PC-3 (cell line): ENCODE results near the gene RMI1. TPM values are rescaled to one million over a fixed set of nuclear protein-coding genes. Genes with fewer than 3 reads are reported as not detected.

ENCODE experiments used
- ATAC-seq: fragments of 200-7000 bp; cut with Tn5 transposase; 2 replicates; pipeline ENCODE4 v1.9.1; 2020; ENCODE audit warnings: mild to moderate bottlenecking, moderate library complexity
- BruUV-seq: library from RNA; stranded (reverse); fragments of 400-500 nt; replicated peaks from 2 replicates; lab custom pipeline; 2021; lab: Mats Ljungman, UMichigan
- CTCF ChIA-PET: fragments of 300-600 bp; sonication (Branson Sonifier 250); formaldehyde crosslinking; loops from one replicate; lab custom pipeline; 2022; ENCODE audit warnings: antibody characterized with exemption; lab: Charles Lee
- POLR2A ChIA-PET: fragments of 300-600 bp; sonication (Branson Sonifier 250); formaldehyde crosslinking; loops from one replicate; lab custom pipeline; 2022; ENCODE audit warnings: antibody characterized with exemption; ENCODE audit not compliant: unreplicated experiment; lab: Charles Lee
- DNase-seq: peaks from one replicate; pipeline ENCODE4 v3.0.0-alpha.2; 2015
- H2AFZ ChIP-seq: fragments of 300-600 bp; sonication (generic); 2 replicates; pipeline ENCODE4 v1.6.0; 2016; ENCODE audit warnings: antibody characterized with exemption, low read length
- H3F3A ChIP-seq: fragments of 300-600 bp; sonication (generic); one replicate; pipeline ENCODE4 v1.6.0; 2017; ENCODE audit warnings: antibody characterized with exemption, low read length, control low read depth, mild to moderate bottlenecking; ENCODE audit not compliant: unreplicated experiment
- H3K27ac ChIP-seq: fragments of 300-600 bp; sonication (generic); 2 replicates; pipeline ENCODE4 v1.5.1; 2016; ENCODE audit warnings: mild to moderate bottlenecking, low read length
- H3K27me3 ChIP-seq: fragments of 300-600 bp; sonication (generic); 2 replicates; pipeline ENCODE4 v1.6.1; 2016; ENCODE audit warnings: low read length, mixed read lengths
- H3K36me3 ChIP-seq: fragments of 300-600 bp; sonication (generic); 2 replicates; pipeline ENCODE4 v1.6.1; 2016; ENCODE audit warnings: low read depth, mixed run types, low read length, mixed read lengths
- H3K4me1 ChIP-seq: fragments of 300-600 bp; sonication (generic); 2 replicates; pipeline ENCODE4 v1.5.1; 2016; ENCODE audit warnings: low read length; ENCODE audit not compliant: insufficient read depth
- H3K4me2 ChIP-seq: fragments of 300-600 bp; sonication (generic); 2 replicates; pipeline ENCODE4 v1.6.0; 2016; ENCODE audit warnings: low read length
- H3K4me3 ChIP-seq: fragments of 300-600 bp; sonication (generic); 2 replicates; pipeline ENCODE4 v1.5.1; 2016; ENCODE audit warnings: mild to moderate bottlenecking, low read length, mixed read lengths
- H3K79me2 ChIP-seq: fragments of 300-600 bp; sonication (generic); 2 replicates; pipeline ENCODE4 v1.6.1; 2017; ENCODE audit warnings: low read length, mixed read lengths
- H3K9ac ChIP-seq: fragments of 300-600 bp; sonication (generic); 2 replicates; pipeline ENCODE4 v1.6.0; 2016; ENCODE audit warnings: mild to moderate bottlenecking, low read length
- H3K9me2 ChIP-seq: fragments of 300-600 bp; sonication (generic); replicated peaks from 2 replicates; pipeline ENCODE4 v1.6.1; 2016; ENCODE audit warnings: mixed run types, low read length, mixed read lengths
- H3K9me3 ChIP-seq: fragments of 300-600 bp; sonication (generic); 2 replicates; pipeline ENCODE4 v1.6.1; 2016; ENCODE audit warnings: low read length, mixed read lengths
- H4K20me1 ChIP-seq: fragments of 300-600 bp; sonication (generic); 2 replicates; pipeline ENCODE4 v1.6.1; 2016; ENCODE audit warnings: low read length, mixed read lengths
- EZH2 ChIP-seq: fragments of 300-600 bp; sonication (generic); IDR thresholded peaks from one replicate; pipeline ENCODE4 v1.6.1; 2017; ENCODE audit warnings: antibody characterized with exemption, mild to moderate bottlenecking, low read length; ENCODE audit not compliant: unreplicated experiment
- EZH2phosphoT487 ChIP-seq: fragments of 300-600 bp; sonication (generic); IDR thresholded peaks from 2 replicates; pipeline ENCODE4 v1.6.1; 2018; ENCODE audit warnings: mild to moderate bottlenecking, antibody characterized with exemption, low read length, borderline replicate concordance
- intact Hi-C: fragments of 100-400 bp; cut with micrococcal nuclease; formaldehyde crosslinking; loops from 2 replicates; pipeline ENCODE4 v1.9.0; 2023
- total RNA-seq: library from RNA; depleted of rRNA; stranded (reverse); fragments of >200 nt; gene quantifications from 2 replicates; pipeline ENCODE4 v1.2.3, GENCODE V29; 2014
- TF ChIP-seq, protein P1 (sequence below): fragments of 300-600 bp; sonication (generic); conservative IDR thresholded peaks from 2 replicates; pipeline ENCODE4 v1.5.1; 2017; ENCODE audit warnings: antibody characterized with exemption, low read depth, mild to moderate bottlenecking, low read length

RMI1 gene
- total RNA-seq, 1 experiment from 2014 or later = 5.0 TPM

- CTCF ChIA-PET = no interaction called here
- BruUV-seq = TSS peak; percentile 55
- no peaks in the 10 kb centered on the region for H3K9me2 ChIP-seq
Observed at GRCh38 chr9:83964973-83965349, 15.6 kb upstream of the RMI1 start.

GRCh38 chr9:83965350-83966208, 15.0 kb upstream of the RMI1 start:
- no peak for DNase-seq
- POLR2A ChIA-PET = no interaction called here

More at GRCh38 chr9:83964973-83965349, 15.6 kb upstream of the RMI1 start:
- Histone ChIP-seq H3K4me3 (no peak overlapping the region), H2AFZ (no peak overlapping the region), H3K79me2 (no peaks in the 10 kb centered on the region), H3K4me1 (peaks cover 5% of the 10 kb centered on the region), H3K36me3 (peaks cover 21% of the 10 kb centered on the region), H3K9me3 (no peaks in the 10 kb centered on the region), H3F3A (peaks cover 28% of the 10 kb centered on the region), H3K4me2 (no peak overlapping the region), H3K27me3 (no peaks in the 10 kb centered on the region), H3K27ac (no peak overlapping the region), H3K9ac (no peak overlapping the region), H4K20me1 (peaks cover 20% of the 10 kb centered on the region; the same call in 1 of the 2 replicates)
- DNase-seq (no peak), ATAC-seq (peak; percentile 16)
- POLR2A ChIA-PET = no interaction called here
- TF ChIP-seq EZH2phosphoT487 (no peak), EZH2 (no peak)
- TF ChIP-seq, protein P1, sequence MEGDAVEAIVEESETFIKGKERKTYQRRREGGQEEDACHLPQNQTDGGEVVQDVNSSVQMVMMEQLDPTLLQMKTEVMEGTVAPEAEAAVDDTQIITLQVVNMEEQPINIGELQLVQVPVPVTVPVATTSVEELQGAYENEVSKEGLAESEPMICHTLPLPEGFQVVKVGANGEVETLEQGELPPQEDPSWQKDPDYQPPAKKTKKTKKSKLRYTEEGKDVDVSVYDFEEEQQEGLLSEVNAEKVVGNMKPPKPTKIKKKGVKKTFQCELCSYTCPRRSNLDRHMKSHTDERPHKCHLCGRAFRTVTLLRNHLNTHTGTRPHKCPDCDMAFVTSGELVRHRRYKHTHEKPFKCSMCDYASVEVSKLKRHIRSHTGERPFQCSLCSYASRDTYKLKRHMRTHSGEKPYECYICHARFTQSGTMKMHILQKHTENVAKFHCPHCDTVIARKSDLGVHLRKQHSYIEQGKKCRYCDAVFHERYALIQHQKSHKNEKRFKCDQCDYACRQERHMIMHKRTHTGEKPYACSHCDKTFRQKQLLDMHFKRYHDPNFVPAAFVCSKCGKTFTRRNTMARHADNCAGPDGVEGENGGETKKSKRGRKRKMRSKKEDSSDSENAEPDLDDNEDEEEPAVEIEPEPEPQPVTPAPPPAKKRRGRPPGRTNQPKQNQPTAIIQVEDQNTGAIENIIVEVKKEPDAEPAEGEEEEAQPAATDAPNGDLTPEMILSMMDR = no peak
- intact Hi-C loops = loop anchor here (2.0 kb wide), 1 partner anchor 16 kb away; the partner anchor contains the start of genes HNRNPK and RMI1

More at GRCh38 chr9:83965350-83966208, 15.0 kb upstream of the RMI1 start:
- TF ChIP-seq EZH2phosphoT487 (no peak), EZH2 (no peak)
- TF ChIP-seq, protein P1 = no peak
- peaks cover 28% of the 10 kb centered on the region for H3F3A ChIP-seq
- no peaks in the 10 kb centered on the region for H3K9me2 ChIP-seq
- intact Hi-C loops = loop anchor here (2.0 kb wide), 1 partner anchor 15 kb away; the partner anchor contains the start of genes HNRNPK and RMI1
- no peak overlapping the region for H3K4me3 ChIP-seq
- 0 out of 2 replicates have a peak, but pooled peaks have one; percentile 3 for ATAC-seq
- H2AFZ ChIP-seq = no peak overlapping the region
- CTCF ChIA-PET = no interaction called here
- H4K20me1 ChIP-seq = peaks cover 20% of the 10 kb centered on the region; the same call in 1 of the 2 replicates
- H3K36me3 ChIP-seq = peaks cover 27% of the 10 kb centered on the region
- no peaks in the 10 kb centered on the region for H3K9me3 ChIP-seq
- H3K79me2 ChIP-seq = no peaks in the 10 kb centered on the region
- no peak overlapping the region for H3K27ac ChIP-seq
- H3K27me3 ChIP-seq = no peaks in the 10 kb centered on the region
- no peak overlapping the region for H3K9ac ChIP-seq
- no peak overlapping the region for H3K4me2 ChIP-seq
- no TSS peak for BruUV-seq
- H3K4me1 ChIP-seq = peaks cover 5% of the 10 kb centered on the region
